Activated CD4-positive, alpha-beta T cell treated with anti-CD3 and anti-CD28 coated beads for 48 hours (primary cell): ENCODE results near the gene MAN2B1.

Experiments used
- DNase-seq: peaks from one replicate; pipeline ENCODE4 v3.0.0-alpha.2; 2020

MAN2B1 gene

GRCh38 chr19:12610540-12611360 lies 55.8 kb downstream of the MAN2B1 start, which contains the start of the genes ZNF490 and ZNF791:
ZNF490 (minus strand) TSS chr19:12610813; CDS start chr19:12610680, 133 bp downstream.
ZNF791 (plus strand) TSS chr19:12610920; CDS start chr19:12611080, 160 bp downstream.
- DNase-seq: peak; percentile 99

GRCh38 chr19:12607631-12608030 lies 58.9 kb downstream of the MAN2B1 start:
- no peak for DNase-seq

- no peak for DNase-seq
Observed at GRCh38 chr19:12606796-12607195, 59.7 kb downstream of the MAN2B1 start.

- peak; percentile 70 for DNase-seq
Observed at GRCh38 chr19:12603714-12604113, 62.8 kb downstream of the MAN2B1 start.

- DNase-seq: no peak
Observed at GRCh38 chr19:12597594-12597993, 68.9 kb downstream of the MAN2B1 start.

- DNase-seq: no peak
Observed at GRCh38 chr19:12596927-12597548, 69.5 kb downstream of the MAN2B1 start.
